Astrocyte of the spinal cord (primary cell): ENCODE results near the gene LLGL1.

Experiments used
- DNase-seq: peaks from one replicate; pipeline ENCODE4 v3.0.0; 2011; ENCODE audit warnings: low read depth, low spot score
- H3K4me3 ChIP-seq: 2 replicates; pipeline ENCODE4 v1.5.1; 2011; ENCODE audit warnings: low read depth, mild to moderate bottlenecking, low read length, moderate library complexity
- in situ Hi-C: cut with HindIII; loops from 2 replicates; pipeline ENCODE4 v1.10.0; 2017; ENCODE audit warnings: low sequenced_read_pairs
- TF ChIP-seq, protein P1 (sequence below): IDR thresholded peaks from 2 replicates; pipeline ENCODE4 v1.5.1; 2012; ENCODE audit warnings: low read depth, mild to moderate bottlenecking, low read length, inconsistent platforms

LLGL1 gene

DNA sequence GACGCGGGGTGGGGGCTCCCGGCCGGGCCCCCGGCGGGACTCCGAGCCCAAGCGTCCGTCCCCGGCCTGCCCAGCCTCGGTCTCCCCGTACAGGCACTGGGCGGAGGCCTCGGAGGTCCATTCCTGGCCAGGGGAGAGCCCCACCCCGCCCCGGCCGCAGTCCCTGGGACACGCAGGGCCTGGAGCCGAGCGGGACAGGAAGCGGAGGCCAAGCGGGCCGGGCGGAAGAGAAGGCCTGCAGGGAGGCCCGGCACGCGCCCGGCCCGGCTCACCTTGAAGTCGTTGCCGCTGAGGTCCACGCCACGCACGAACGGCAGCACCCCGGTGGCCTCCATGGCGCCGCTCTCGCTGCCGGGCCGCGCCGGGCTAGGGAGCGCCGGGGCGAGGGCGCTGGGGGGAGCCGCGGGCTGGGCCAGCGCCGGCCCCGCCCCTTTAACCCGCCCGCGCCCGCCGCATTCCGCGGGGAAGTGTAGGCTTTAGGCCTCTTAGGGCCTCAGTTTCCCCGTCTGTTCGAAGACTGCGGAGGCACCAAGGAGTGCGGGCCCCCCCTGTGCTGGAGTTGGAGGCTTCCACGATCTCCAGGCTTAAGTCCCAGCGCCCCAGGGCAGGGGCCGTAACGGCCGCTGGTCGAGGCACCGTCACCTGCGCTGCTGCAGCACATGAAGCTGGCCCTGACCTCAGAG is 33.1 kb downstream of the LLGL1 start, which contains the start of gene FLII:
TSS of gene FLII (minus strand) at position 383 of the 683 bp plus-strand sequence. CDS start at position 335, 48 bp downstream.
- H3K4me3 ChIP-seq, result peak within 1 kb of the TSS; percentile 79
- TF ChIP-seq, protein P1, sequence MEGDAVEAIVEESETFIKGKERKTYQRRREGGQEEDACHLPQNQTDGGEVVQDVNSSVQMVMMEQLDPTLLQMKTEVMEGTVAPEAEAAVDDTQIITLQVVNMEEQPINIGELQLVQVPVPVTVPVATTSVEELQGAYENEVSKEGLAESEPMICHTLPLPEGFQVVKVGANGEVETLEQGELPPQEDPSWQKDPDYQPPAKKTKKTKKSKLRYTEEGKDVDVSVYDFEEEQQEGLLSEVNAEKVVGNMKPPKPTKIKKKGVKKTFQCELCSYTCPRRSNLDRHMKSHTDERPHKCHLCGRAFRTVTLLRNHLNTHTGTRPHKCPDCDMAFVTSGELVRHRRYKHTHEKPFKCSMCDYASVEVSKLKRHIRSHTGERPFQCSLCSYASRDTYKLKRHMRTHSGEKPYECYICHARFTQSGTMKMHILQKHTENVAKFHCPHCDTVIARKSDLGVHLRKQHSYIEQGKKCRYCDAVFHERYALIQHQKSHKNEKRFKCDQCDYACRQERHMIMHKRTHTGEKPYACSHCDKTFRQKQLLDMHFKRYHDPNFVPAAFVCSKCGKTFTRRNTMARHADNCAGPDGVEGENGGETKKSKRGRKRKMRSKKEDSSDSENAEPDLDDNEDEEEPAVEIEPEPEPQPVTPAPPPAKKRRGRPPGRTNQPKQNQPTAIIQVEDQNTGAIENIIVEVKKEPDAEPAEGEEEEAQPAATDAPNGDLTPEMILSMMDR, result no peak
- DNase-seq, result no peak
- in situ Hi-C loops, result no loop called here

- H3K4me3 ChIP-seq, result peak overlapping the region; percentile 76
- in situ Hi-C loops, result no loop called here
- no peak for DNase-seq
- TF ChIP-seq, protein P1, result no peak
Observed at GRCh38 chr17:18259621-18260331, 34.3 kb downstream of the LLGL1 start.

DNA sequence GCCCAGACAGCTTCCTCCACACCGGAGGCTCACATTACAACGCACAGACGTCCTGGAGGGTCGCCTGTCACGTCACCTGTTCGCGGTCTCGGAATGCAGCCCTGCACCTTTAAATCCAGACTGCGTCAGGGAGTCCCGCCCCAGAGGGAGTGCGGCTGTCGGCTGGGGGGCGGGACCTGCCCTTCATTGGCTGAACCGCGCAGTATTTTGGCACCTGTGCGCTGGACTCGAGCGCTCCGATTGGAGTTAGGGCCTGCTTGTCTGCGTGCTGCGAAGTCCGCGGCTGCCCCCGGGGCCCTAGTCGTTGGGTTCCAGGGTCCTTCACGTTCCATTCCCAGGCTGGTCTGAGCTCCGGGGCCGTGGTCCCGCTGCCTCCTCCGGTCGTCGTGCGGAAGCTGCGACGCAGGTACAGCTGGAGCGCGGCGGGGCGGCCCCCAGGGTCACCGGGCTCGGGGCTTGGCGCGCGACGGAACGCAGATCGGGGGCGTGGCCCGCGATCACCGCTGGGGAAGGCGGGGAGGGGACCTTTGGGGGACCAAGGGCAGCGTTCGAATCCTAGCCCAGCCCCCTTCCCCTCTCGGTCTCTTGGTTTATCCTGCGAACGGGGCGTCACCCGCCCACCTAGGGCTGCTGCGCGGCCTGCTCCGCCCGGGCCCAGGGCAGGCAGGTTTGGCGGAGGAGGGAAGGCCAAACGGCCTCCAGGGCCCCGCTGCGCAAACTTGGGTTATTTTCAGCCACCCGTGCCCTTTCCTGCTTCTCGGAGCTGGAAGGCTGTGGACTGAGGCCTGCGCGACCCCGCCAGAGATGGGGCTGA is 35.1 kb downstream of the LLGL1 start, which contains the start of gene MIEF2:
TSS of gene MIEF2 (plus strand) at position 331 of the 814 bp plus-strand sequence. CDS start 2,059 bp downstream, outside the sequence.
- in situ Hi-C loops, result no loop called here

DNA sequence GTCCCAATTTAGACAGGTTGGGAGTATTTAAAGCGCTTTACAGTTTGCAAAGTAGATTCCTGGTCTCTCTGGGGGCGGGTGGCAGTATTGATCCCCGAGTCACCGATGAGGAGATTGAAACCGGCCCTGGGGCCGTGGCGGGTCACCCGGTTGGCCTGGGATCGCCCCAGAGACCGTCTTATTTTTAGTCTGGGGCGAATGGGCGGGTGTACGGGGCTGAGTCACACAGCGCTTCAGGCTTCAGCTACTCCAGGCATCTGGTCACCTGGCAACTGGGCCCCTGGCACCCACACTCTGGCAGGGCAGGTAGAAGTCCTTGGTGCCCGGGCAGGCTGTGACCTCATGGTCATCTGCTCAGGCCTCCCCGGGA is 35.7 kb downstream of the LLGL1 start:
- DNase-seq, result peak; percentile 29
- peak overlapping the region; percentile 76 for H3K4me3 ChIP-seq
- TF ChIP-seq, protein P1, result no peak
- in situ Hi-C loops, result no loop called here

More for the DNA sequence above, 35.1 kb downstream of the LLGL1 start, which contains the start of gene MIEF2:
- DNase-seq, result peak; percentile 94
- TF ChIP-seq, protein P1, result no peak
- peak within 1 kb of the TSS; percentile 76 for H3K4me3 ChIP-seq

GRCh38 chr17:18261659-18262058 is 36.2 kb downstream of the LLGL1 start:
- no peak for DNase-seq
- TF ChIP-seq, protein P1, result no peak
- in situ Hi-C loops, result no loop called here
- peak overlapping the region; percentile 76 for H3K4me3 ChIP-seq

DNA sequence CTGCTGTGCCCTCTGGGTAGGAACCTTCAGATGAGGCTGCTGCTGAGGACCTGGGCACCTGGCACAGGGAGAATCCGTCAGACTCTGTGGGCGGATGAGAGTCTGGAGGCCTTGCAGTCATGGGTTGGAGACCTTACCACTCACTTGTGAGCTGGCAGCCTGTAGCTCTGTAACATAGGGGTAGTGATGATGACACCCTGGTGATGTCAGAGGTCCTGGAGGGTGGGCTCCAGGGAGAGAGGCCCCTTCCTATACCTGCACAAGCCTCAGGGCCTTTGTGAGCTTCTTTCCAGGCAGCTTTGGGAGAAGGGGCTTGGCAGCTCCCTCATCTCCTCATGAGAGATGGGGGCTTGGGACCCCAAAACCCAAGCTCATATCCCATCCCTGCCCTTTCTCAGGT is 36.7 kb downstream of the LLGL1 start:
- no peak overlapping the region for H3K4me3 ChIP-seq
- in situ Hi-C loops, result no loop called here
- DNase-seq, result no peak
- TF ChIP-seq, protein P1, result no peak
